ENCODE results near the gene TBKBP1. TPM values are rescaled to one million over a fixed set of nuclear protein-coding genes. Genes with fewer than 3 reads are reported as not detected.

The TBKBP1 gene
- polyA plus RNA-seq, 2 of the 4 experiments (the other 2 are of a cell fraction): 3.4 to 9.3 TPM

- H3K9me3 ChIP-seq: peaks cover 20% of the 10 kb centered on the region
- no peak overlapping the region for H3K4me2 ChIP-seq
- POLR2A ChIA-PET: no interaction called here
- ATAC-seq (no peak), FAIRE-seq (no peak), DNase-seq (ENCODE audit: low read depth in 1 of 2, low spot score in 1 of 2) (no peak)
- no peak overlapping the region for H3K27ac ChIP-seq
- WGBS (ENCODE audit: missing lambda C conversion rate): 37% methylated on average over 3 of the region's 3 CpGs
- TF ChIP-seq MAFK (IDR thresholded peaks at IDR 0.05; ENCODE audit: partially characterized antibody) (peak; percentile 38), HOXB13 (CRISPR knock-in tag; IDR thresholded peaks at IDR 0.05; ENCODE audit: low read depth) (no peak)
- no peak overlapping the region for H3K4me3 ChIP-seq
- H3K4me1 ChIP-seq: no peaks in the 10 kb centered on the region
- CTCF ChIA-PET: interaction anchor here (0.6 to 3.0 kb wide), 5 partner anchors 9 to 101 kb away, joined by 3 to 12 read pairs (median 4); partner anchors contain the start of gene TBX21
Observed at GRCh38 chr17:47751471-47751870, 57.5 kb downstream of the TBKBP1 start.

GRCh38 chr17:47757386-47757785 is 63.4 kb downstream of the TBKBP1 start:
- no peak for ATAC-seq
- POLR2A ChIA-PET: no interaction called here

GRCh38 chr17:47760409-47761140 is 66.6 kb downstream of the TBKBP1 start:
- H3K27ac ChIP-seq: no peak overlapping the region
- CTCF ChIA-PET: interaction anchor here (0.8 to 0.9 kb wide), 2 partner anchors 10 to 60 kb away, joined by 3 read pairs; no protein-coding TSS in a partner anchor
- POLR2A ChIA-PET: interaction anchor here (0.7 kb wide), 1 partner anchor 10 kb away, joined by 4 read pairs; no protein-coding TSS in a partner anchor

More at GRCh38 chr17:47757386-47757785, 63.4 kb downstream of the TBKBP1 start:
- DNase-seq (ENCODE audit: low read depth in 1 of 2, low spot score in 1 of 2): no peak
- Histone ChIP-seq H3K4me2 (no peak overlapping the region), H3K9me3 (peaks cover 26% of the 10 kb centered on the region), H3K27ac (no peak overlapping the region), H3K4me1 (no peaks in the 10 kb centered on the region), H3K4me3 (no peak overlapping the region)
- WGBS (ENCODE audit: missing lambda C conversion rate): 0% methylated on average over 1 of the region's 1 CpG
- no peak for FAIRE-seq
- CTCF ChIA-PET: interaction anchor here (0.8 to 2.8 kb wide), 3 partner anchors 17 to 59 kb away, joined by 3 to 9 read pairs (median 4); no protein-coding TSS in a partner anchor
- TF ChIP-seq TFCP2L1 (CRISPR knock-in tag; IDR thresholded peaks at IDR 0.05): no peak
- no peak for TF ChIP-seq POLR2A (IDR thresholded peaks at IDR 0.05; ENCODE audit: low read length)
- no peak for TF ChIP-seq RARB (CRISPR knock-in tag; IDR thresholded peaks at IDR 0.05)
- TF ChIP-seq HES2 (IDR thresholded peaks at IDR 0.05): no peak
- TF ChIP-seq JUNB (IDR thresholded peaks at IDR 0.05): no peak
- TF ChIP-seq, protein P1, sequence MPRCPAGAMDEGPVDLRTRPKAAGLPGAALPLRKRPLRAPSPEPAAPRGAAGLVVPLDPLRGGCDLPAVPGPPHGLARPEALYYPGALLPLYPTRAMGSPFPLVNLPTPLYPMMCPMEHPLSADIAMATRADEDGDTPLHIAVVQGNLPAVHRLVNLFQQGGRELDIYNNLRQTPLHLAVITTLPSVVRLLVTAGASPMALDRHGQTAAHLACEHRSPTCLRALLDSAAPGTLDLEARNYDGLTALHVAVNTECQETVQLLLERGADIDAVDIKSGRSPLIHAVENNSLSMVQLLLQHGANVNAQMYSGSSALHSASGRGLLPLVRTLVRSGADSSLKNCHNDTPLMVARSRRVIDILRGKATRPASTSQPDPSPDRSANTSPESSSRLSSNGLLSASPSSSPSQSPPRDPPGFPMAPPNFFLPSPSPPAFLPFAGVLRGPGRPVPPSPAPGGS (IDR thresholded peaks at IDR 0.05): no peak
- TF ChIP-seq, protein P2, sequence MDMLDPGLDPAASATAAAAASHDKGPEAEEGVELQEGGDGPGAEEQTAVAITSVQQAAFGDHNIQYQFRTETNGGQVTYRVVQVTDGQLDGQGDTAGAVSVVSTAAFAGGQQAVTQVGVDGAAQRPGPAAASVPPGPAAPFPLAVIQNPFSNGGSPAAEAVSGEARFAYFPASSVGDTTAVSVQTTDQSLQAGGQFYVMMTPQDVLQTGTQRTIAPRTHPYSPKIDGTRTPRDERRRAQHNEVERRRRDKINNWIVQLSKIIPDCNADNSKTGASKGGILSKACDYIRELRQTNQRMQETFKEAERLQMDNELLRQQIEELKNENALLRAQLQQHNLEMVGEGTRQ (IDR thresholded peaks at IDR 0.05): no peak
- TF ChIP-seq MAZ (IDR thresholded peaks at IDR 0.05; ENCODE audit: borderline replicate concordance, low read depth, low read length): no peak
- TF ChIP-seq NPAS2 (CRISPR knock-in tag; IDR thresholded peaks at IDR 0.05; ENCODE audit: borderline replicate concordance): no peak
- no peak for TF ChIP-seq CHD4 (IDR thresholded peaks at IDR 0.05; ENCODE audit: borderline replicate concordance)
- no peak for TF ChIP-seq EP300 (IDR thresholded peaks at IDR 0.05)
- TF ChIP-seq HOXB13 (CRISPR knock-in tag; IDR thresholded peaks at IDR 0.05; ENCODE audit: low read depth): no peak
- TF ChIP-seq FOSB (CRISPR knock-in tag; IDR thresholded peaks at IDR 0.05): no peak
- TF ChIP-seq RNF2 (IDR thresholded peaks at IDR 0.05; ENCODE audit: borderline replicate concordance, low read depth): no peak

More at GRCh38 chr17:47760409-47761140, 66.6 kb downstream of the TBKBP1 start:
- FAIRE-seq (peak; percentile 51), DNase-seq (ENCODE audit: low read depth in 1 of 2, low spot score in 1 of 2) (no peak), ATAC-seq (no peak)
- 18% methylated on average over 5 of the region's 5 CpGs for WGBS (ENCODE audit: missing lambda C conversion rate)
- Histone ChIP-seq H3K9me3 (peaks cover 36% of the 10 kb centered on the region), H3K4me3 (no peak overlapping the region), H3K4me1 (no peaks in the 10 kb centered on the region), H3K4me2 (no peak overlapping the region)
- TF ChIP-seq HOXA7 (CRISPR knock-in tag; IDR thresholded peaks at IDR 0.05): no peak
- no peak for TF ChIP-seq CBX2 (IDR thresholded peaks at IDR 0.05; ENCODE audit: borderline replicate concordance, low read depth)
- no peak for TF ChIP-seq KDM1A (IDR thresholded peaks at IDR 0.05; ENCODE audit: low read depth)
- no peak for TF ChIP-seq RFX5 (IDR thresholded peaks at IDR 0.05)

Small RNA genes within 50 kb of the gene (small RNA-seq; reads per million reads assigned to genes)
- 0 reads per million in 6 experiments for gene AC015674.1

Other genes starting within 250 kb of the TBKBP1 start
- 141 and 169 TPM in 2 replicates for gene NPEPPS, start 163.1 kb upstream of the TBKBP1 start, polyA plus RNA-seq (2011; rRNA removed)
- gene NPEPPS, start 163.1 kb upstream of the TBKBP1 start, polyA plus RNA-seq (2017; fragmentation: RNase III; extraction: RNeasy Plus Mini Kit Qiagen cat#74134 plus additional on column Dnase treatment): 99.2 to 104 TPM (median 100 TPM) in 3 replicates
- 358 and 452 TPM in 2 replicates for gene KPNB1, start 44.2 kb upstream of the TBKBP1 start, polyA plus RNA-seq (2011; rRNA removed)
- 315 to 338 TPM (median 320 TPM) in 3 replicates for gene KPNB1, start 44.2 kb upstream of the TBKBP1 start, polyA plus RNA-seq (2017; fragmentation: RNase III; extraction: RNeasy Plus Mini Kit Qiagen cat#74134 plus additional on column Dnase treatment)
- gene TBX21, start 39.1 kb downstream of the TBKBP1 start, polyA plus RNA-seq (2011; rRNA removed): 0.03 TPM in 1 of 2 replicates, not detected in the other
- gene TBX21, start 39.1 kb downstream of the TBKBP1 start, polyA plus RNA-seq (2017; fragmentation: RNase III; extraction: RNeasy Plus Mini Kit Qiagen cat#74134 plus additional on column Dnase treatment): 0.04 TPM in 1 of 3 replicates, not detected in the others
- 7.0 and 7.1 TPM in 2 replicates for gene OSBPL7, start 127.6 kb downstream of the TBKBP1 start, polyA plus RNA-seq (2011; rRNA removed)
- gene OSBPL7, start 127.6 kb downstream of the TBKBP1 start, polyA plus RNA-seq (2017; fragmentation: RNase III; extraction: RNeasy Plus Mini Kit Qiagen cat#74134 plus additional on column Dnase treatment): 11.4 to 16.9 TPM (median 15.4 TPM) in 3 replicates
- gene MRPL10, start 137.4 kb downstream of the TBKBP1 start, polyA plus RNA-seq (2011; rRNA removed): 97.7 and 103 TPM in 2 replicates
- gene MRPL10, start 137.4 kb downstream of the TBKBP1 start, polyA plus RNA-seq (2017; fragmentation: RNase III; extraction: RNeasy Plus Mini Kit Qiagen cat#74134 plus additional on column Dnase treatment): 56.8 to 62.8 TPM (median 62.0 TPM) in 3 replicates
- 1.7 and 2.7 TPM in 2 replicates for gene LRRC46, start 137.5 kb downstream of the TBKBP1 start, polyA plus RNA-seq (2011; rRNA removed)
- 2.3 to 3.0 TPM (median 2.5 TPM) in 3 replicates for gene LRRC46, start 137.5 kb downstream of the TBKBP1 start, polyA plus RNA-seq (2017; fragmentation: RNase III; extraction: RNeasy Plus Mini Kit Qiagen cat#74134 plus additional on column Dnase treatment)
- 20.7 and 25.8 TPM in 2 replicates for gene SCRN2, start 147.1 kb downstream of the TBKBP1 start, polyA plus RNA-seq (2011; rRNA removed)
- 37.3 to 47.7 TPM (median 43.7 TPM) in 3 replicates for gene SCRN2, start 147.1 kb downstream of the TBKBP1 start, polyA plus RNA-seq (2017; fragmentation: RNase III; extraction: RNeasy Plus Mini Kit Qiagen cat#74134 plus additional on column Dnase treatment)
- gene SP6, start 157.0 kb downstream of the TBKBP1 start, polyA plus RNA-seq (2011; rRNA removed): 0.61 and 0.67 TPM in 2 replicates
- gene SP6, start 157.0 kb downstream of the TBKBP1 start, polyA plus RNA-seq (2017; fragmentation: RNase III; extraction: RNeasy Plus Mini Kit Qiagen cat#74134 plus additional on column Dnase treatment): 2.0 to 2.3 TPM (median 2.1 TPM) in 3 replicates
- gene SP2, start 202.1 kb downstream of the TBKBP1 start, polyA plus RNA-seq (2011; rRNA removed): 6.2 and 8.0 TPM in 2 replicates
- gene SP2, start 202.1 kb downstream of the TBKBP1 start, polyA plus RNA-seq (2017; fragmentation: RNase III; extraction: RNeasy Plus Mini Kit Qiagen cat#74134 plus additional on column Dnase treatment): 10.5 to 13.4 TPM (median 11.6 TPM) in 3 replicates
- 40.8 and 43.4 TPM in 2 replicates for gene PNPO, start 247.4 kb downstream of the TBKBP1 start, polyA plus RNA-seq (2011; rRNA removed)
- gene PNPO, start 247.4 kb downstream of the TBKBP1 start, polyA plus RNA-seq (2017; fragmentation: RNase III; extraction: RNeasy Plus Mini Kit Qiagen cat#74134 plus additional on column Dnase treatment): 28.7 to 29.8 TPM (median 29.5 TPM) in 3 replicates

Data from A549 (cell line).